HG03460 (cell line): ENCODE data around the gene TCTA.

ENCODE experiments used
- ATAC-seq: cut with Tn5 transposase; IDR thresholded peaks from one replicate; pipeline ENCODE4 v1.9.1; 2021; ENCODE audit not compliant: unreplicated experiment

TCTA gene

GRCh38 chr3:49410066-49410845 is 2.0 kb upstream of the TCTA start:
- no peak for ATAC-seq

DNA sequence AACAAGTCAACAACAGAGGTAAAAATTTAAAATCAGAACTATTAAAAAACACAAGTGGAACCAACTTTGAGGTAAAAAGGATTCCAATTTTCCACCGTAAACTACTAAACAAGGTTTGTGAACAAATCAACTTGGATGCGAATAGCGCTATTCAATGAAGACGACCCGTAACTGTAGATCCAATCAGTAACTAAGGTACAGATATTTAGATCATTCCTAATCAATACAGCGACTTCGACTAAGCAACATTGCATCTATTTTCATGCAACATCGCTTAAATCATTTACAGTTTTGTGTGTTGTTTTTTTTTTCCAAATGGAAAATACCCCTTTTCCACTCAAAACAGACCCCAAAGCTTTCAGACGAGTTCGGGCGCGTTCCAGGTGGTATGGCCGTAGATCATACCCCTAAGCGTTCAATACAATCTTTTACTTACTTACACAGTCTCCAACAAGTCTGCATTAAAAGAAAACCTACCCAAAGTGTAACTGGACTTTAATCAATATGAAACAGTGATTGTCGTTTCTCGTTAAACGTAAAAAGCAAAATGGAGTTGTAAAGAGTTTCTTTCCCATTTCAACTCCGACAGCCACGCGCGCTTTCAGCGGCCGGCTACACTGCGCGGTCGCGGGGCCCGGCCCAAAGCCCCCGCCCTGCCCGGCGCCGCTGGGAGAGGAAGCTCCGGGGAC is 1.2 kb upstream of the TCTA start:
- no peak for ATAC-seq

DNA sequence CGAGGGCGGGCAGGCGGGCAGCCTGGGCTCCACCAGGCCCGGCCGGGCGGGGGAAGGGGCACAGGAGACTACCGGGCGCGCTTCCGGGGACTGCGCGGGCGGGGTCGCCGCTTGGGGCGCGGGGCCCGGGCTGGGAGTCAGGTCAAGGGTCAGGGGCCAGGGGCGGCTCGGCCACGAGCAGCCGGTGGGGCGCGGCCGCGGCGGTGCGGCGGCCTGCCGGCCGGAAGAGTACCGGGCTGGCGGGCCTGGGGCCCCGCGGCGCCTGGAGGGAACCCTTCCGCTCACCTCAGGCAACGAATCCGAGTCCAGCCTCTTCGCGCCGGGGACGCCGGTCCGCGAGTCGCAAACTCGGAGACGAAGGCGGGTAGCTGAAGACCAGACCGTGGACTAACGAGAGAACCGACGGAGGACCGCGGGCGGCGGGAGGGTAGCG is 672 bp upstream of the TCTA start:
- peak; percentile 20 for ATAC-seq

GRCh38 chr3:49412632-49413337 is 562 bp downstream of the TCTA start:
- no peak for ATAC-seq

DNA sequence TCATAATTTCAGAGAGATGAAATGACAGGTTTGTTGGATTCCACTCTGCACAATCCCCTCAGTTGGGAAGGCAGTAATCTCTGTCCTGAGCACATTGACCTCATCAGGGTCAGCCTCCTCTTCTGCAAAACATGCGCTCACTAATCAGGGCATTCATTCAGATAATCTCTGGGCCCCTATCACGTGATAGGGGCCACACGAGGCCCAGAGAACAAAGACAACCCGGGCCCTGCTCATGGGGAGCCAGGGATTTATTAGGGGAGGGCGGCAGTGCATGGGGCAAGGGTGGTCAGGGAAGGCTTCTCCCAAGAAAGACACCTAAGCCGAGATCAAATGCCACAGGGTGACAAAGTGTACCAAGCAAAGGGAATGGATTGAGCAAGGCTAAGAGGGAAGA is 1.1 kb downstream of the TCTA start:
- ATAC-seq: no peak

- no peak for ATAC-seq
These were observed 2.5 kb downstream of the TCTA start for GRCh38 chr3:49414753-49415152.

- ATAC-seq: no peak
These were observed 3.8 kb downstream of the TCTA start for GRCh38 chr3:49415931-49416601.

DNA sequence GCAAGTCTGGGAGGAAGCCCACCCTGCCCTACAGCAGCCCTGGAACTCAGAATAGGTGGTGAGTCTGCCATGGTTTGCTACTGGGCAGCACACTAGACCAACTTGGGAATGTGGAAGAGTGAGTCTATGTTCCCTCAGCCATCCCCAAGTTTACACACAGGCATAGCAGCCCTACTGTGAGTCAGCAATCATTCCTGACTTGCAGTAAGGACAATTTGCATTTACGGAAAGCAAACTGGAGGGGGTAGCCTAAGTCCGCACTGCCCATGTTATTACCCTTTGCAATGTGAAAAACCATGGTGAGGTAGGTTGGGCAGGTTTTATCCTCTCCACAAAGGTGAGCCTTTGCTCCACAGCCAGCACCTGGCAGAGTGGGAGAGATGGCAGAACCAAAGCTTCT is 4.6 kb downstream of the TCTA start:
- ATAC-seq: no peak

DNA sequence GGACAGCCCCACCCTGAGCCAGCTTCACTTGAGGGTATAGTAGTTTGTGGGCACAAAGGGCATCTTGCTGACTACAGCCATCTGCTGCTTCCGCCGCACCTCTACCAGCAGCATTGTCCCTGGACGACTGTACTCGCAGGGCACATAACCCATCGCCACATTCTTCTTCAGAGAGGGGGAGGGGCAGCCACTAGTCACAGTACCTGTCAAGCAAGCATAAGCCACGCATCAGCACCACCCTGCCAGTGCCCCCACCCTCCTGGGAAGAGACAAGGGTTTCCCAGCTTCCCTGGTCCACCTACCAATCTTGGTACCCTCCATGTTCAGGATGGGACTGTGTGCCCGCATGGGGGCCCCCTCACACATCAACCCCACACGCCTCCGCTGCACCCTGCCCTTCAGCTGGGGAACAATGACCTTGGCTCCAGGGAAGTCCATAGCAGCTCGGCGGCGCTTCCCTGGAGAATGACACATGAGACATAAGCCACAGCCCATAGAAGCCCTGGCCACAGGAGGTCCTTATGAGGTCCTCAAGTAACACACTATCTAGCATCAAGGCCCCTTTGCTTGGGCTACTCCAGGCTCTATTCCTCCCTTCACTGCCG is 5.4 kb downstream of the TCTA start:
- ATAC-seq: no peak

DNA sequence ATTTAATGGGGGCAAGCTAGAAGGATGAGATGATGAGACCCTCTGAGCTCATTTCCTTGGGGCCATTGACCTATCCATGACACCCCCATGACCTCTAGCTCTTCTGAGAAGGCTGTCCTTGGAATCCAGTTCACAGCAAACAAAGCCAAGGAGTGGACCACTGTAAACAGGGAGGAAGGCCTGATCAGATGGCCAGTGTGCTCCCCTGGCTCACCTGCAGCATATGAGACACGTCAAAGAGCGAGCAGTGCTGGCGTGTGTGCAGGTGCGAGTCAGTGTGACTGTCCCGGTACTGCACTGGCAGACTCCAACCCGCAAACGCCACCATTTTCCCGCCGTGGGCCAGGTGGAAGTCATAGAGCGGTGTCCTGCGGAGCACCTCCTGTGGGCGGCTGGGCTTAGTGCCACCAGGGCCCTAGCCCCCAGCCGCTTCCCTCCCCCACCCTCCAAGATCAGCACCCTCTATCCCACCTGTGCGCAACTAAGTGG is 9.7 kb downstream of the TCTA start:
- ATAC-seq: no peak

DNA sequence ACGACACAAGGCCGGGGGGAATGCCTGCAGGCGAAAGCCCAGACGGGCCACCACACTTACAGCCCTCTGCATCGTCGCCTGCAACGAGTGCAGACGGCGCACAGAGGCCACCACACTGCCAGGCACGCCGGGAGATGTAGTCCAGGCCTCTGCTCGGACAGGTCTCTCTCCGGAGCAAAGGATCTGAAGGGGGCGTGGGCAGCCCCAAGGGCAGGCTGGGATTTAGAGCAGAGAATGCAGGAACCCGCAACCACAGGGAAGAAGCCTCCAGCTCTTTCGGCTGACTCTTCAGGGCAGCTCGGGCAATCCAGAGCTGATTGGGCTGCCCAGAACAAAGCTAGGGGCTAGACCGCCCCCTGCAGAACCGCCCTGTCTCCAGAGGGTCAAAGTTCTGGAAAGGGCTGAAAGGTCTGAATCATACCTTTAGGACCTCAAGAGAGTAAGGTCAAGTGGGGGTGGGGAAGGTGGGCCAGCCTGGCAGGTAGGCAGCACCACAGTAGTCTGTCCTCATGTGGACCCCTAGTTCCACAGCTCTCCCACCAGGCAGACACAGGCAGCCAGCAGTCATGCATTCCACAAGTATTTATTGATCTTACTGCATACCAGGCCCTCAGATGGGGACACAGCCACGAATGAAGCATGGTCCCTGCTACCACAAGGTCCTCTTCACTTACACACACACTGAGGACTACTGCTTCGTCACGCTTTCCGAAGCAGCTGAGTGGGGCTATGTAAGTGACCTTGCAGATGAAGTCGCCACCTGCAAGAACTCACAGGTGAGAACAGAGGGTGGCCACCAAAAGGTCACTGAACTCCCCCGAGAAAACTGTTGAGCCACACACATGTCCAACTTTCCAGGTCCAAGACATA is 10.4 kb downstream of the TCTA start, which contains the start of gene AMT:
Gene AMT (minus strand): TSS at position 95 of the 870 bp plus-strand sequence. CDS start 23 bp downstream, at position 72.
- ATAC-seq: no peak

DNA sequence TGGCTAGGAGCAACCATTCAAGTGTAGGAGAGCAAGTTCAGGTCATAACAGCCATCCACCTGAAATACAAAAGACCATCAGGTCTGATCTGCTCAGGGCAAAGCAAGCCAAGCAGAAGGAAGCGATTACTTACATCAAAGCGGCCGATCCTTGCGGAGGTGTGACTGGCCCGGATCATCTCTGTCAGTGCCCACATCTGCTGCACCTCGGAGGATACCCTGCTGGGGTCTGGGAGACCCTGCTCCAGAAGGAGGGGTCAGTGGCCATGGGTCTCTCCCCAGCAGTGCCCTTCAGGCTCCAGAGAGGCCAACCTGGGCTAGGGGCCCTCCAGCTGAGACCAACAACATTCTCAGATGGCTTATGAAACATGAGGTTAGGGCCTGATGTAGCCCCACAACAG is 12.6 kb downstream of the TCTA start:
- no peak for ATAC-seq

DNA sequence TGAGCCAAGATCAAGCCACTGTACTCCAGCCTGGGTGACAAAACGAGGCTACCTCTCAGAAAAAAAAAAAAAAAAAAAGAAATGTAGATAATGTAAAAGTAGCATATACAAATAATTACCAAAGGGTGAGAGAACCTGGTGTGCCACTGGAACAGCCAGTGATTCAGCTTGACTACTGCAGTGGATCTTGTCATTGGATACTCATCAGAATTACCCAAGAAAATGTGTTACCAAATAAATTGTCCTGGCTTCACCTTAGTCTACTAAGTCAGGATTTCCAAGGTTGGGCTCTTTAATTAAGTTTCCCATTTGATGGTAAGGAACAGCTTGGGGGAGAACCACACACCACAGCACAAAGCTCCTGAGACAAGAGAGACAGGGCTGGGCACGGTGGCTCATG is 15.4 kb downstream of the TCTA start:
- no peak for ATAC-seq

- no peak for ATAC-seq
These were observed 16.5 kb downstream of the TCTA start for GRCh38 chr3:49428752-49429080.

GRCh38 chr3:49434731-49435130 is 22.5 kb downstream of the TCTA start:
- no peak for ATAC-seq

DNA sequence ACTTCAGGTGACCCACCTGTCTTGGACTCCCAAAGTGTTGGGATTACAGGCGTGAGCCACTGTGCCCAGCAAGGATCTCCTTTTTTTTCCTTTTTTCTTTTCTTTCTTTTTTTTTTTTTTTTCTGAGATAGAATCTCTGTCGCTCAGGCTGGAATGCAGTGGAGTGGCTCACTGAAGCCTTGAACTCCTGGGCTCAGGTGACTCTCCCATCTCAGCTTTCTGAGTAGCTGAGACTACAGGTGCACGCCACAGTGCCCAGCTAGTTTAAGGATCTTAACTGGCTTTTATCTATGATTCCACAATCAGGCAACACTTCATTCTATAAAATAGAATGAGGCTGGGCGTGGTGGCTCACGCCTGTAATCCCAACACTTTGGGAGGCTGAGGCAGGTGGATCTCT is 33.2 kb downstream of the TCTA start:
- no peak for ATAC-seq

GRCh38 chr3:49453621-49454020 is 41.4 kb downstream of the TCTA start:
- no peak for ATAC-seq

GRCh38 chr3:49454458-49454857 is 42.2 kb downstream of the TCTA start:
- no peak for ATAC-seq

GRCh38 chr3:49454898-49455681 is 42.9 kb downstream of the TCTA start:
- ATAC-seq: no peak
